ENCODE data around the gene APOBEC3C.
"Not testable (repeated sequence)": the region's sequence is repeated elsewhere in the genome, so short reads cannot be mapped to it uniquely, and the experiment has no call there.

Gene APOBEC3C

DNA sequence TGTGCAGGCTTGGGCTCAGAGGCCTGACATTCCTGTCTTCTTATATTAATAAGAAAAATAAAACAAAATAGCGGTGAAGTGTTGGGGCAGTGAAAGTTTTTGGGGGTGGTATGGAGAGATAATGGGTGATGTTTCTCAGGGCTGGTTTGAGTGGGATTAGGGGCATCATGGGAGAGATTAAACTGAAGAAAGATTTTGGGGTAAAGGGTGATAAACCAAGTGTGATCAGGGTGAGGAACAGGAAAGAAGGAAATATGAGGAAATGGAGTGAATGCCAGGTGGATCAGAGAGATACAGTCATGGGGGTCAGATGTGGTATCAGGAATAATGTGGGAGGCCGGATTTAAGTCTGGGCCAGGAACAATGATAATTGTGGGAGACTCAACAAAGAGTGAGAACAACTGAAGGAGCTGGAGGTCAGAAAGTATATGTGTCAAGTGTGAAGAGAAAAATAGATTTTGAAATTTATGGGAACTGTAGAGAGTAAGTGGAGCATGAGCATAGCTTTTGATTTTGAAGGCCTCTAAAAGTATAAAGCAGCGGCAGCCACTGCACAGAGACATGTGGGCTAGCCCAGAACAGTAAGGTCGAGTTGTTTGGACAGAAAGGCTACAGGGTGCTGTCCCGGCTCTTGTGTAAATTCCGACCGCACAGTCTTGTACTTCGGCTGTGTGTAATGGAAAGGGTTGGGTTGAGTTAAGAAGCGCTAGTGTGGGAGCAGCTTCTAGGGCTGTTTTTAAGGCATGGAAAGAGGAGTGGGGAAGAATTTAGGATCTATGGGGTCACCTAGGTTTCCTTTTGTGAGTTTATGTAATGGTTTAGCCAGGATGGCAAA, 52.6 kb downstream of the APOBEC3C start:
- FAIRE-seq: not testable (repeated sequence)

DNA sequence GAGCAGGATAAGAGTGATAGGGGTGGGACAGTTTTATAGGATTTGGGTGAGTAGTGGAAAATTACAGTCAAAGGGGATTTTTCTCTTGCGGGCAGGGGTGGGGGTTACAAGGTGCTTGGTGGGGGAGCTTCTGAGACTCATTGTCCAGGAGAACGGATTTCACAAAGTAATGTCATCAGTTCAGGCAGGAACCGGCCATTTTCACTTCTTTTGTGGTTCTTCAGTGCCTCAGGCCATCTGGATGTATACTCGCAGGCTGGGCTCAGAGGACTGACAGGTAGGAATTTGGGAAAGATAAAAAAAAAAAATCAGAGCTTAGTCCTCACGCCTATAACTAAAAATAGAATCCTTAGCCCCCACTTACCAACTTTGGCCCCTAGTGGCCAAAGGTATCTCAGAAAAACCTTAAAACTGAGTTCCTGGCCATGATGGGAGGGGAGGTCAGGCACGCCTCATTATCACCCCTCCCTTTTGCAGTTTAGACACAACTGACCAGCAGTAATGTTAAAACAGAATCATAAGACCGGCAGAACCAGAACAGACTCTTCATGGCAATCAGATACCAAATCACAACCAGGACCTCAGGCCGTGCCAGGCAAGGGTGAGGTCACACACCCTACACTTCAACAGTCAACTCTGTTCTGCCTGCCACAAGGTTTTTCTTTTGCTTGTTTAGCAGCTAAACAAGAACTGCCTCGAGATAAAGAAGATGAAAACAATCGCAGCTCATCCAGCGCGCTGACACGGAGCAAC, 54.2 kb downstream of the APOBEC3C start:
- FAIRE-seq: no peak

All from endometrium (tissue), 2 donors.